Measurements from ENCODE around the gene MAGEA1. TPM values are rescaled to one million over a fixed set of nuclear protein-coding genes. Genes with fewer than 3 reads are reported as not detected.

Gene MAGEA1
- total and polyA plus RNA-seq, 7 donors = not detected

DNA sequence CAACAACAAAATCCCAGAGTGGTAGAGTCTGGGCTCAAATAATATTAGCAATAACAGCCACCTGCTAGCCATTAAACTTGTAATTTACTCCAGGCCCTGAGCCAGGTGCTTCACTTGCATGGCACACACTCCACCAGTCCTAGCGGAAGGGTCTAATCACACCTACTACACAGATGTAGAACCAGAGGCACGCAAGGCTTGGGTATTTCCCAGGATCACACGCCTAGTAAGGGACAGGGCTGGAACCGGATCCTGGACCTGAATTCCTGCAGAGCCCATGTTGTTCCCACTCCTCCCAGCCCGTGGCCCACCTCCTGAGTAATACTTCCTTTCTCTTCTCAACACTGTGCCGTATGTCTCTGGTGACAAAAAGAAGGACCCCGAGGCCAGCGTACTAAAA, 5.7 kb downstream of the MAGEA1 start:
- DNase-seq (no peak), ATAC-seq (no peak)
- 70 to 79% (median 70%) methylated on average over 7 to 8 of the region's 8 CpGs for WGBS, 3 donors
- Histone ChIP-seq H3K27ac (no peak overlapping the region), H3K36me3 (ENCODE audit: insufficient read depth in 1 of 2, low read depth in 1 of 2) (no peaks in the 10 kb centered on the region), H3K27me3 (ENCODE audit: insufficient read depth in 3 of 3, low read length in 2 of 3) (peaks cover 0 to 18% (median 0%) of the 10 kb centered on the region in 3 donors), H3K4me3 (no peak overlapping the region), H3K9me3 (no peaks in the 10 kb centered on the region), H3K4me1 (no peaks in the 10 kb centered on the region)
- intact Hi-C loops (cut with DNase I) = no loop called here
- TF ChIP-seq, protein P1, sequence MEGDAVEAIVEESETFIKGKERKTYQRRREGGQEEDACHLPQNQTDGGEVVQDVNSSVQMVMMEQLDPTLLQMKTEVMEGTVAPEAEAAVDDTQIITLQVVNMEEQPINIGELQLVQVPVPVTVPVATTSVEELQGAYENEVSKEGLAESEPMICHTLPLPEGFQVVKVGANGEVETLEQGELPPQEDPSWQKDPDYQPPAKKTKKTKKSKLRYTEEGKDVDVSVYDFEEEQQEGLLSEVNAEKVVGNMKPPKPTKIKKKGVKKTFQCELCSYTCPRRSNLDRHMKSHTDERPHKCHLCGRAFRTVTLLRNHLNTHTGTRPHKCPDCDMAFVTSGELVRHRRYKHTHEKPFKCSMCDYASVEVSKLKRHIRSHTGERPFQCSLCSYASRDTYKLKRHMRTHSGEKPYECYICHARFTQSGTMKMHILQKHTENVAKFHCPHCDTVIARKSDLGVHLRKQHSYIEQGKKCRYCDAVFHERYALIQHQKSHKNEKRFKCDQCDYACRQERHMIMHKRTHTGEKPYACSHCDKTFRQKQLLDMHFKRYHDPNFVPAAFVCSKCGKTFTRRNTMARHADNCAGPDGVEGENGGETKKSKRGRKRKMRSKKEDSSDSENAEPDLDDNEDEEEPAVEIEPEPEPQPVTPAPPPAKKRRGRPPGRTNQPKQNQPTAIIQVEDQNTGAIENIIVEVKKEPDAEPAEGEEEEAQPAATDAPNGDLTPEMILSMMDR (IDR thresholded peaks at IDR 0.05) = no peak

DNA sequence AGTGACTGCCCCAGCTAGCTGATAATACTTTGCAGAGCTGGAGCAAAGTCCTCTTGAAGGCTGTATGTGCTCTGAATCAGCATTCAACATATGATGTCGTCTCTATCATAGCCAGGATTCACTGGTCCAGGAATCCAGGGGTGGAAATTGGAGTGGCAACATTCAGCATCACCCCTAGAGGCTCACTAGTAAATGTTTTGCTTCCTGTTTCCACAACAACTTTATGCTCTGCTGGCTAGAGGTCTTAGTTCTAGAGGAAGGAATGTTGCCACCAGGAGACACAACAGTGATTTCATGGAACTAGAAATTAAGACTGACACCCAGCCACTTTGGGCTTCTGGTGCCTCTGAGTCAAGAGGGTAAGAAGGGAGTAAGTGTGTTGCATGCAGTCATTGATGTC, 11.3 kb downstream of the MAGEA1 start:
- Histone ChIP-seq H3K36me3 (ENCODE audit: insufficient read depth in 1 of 2, low read depth in 1 of 2) (no peaks in the 10 kb centered on the region), H3K27me3 (ENCODE audit: insufficient read depth in 3 of 3, low read length in 2 of 3) (peaks cover 0 to 7% (median 0%) of the 10 kb centered on the region in 3 donors), H3K4me1 (no peaks in the 10 kb centered on the region), H3K4me3 (no peak overlapping the region), H3K9me3 (no peaks in the 10 kb centered on the region), H3K27ac (no peak overlapping the region)
- TF ChIP-seq, protein P1 (IDR thresholded peaks at IDR 0.05) = no peak
- intact Hi-C loops (cut with DNase I) = no loop called here
- DNase-seq (no peak), ATAC-seq (no peak)
- WGBS, 3 donors = 7 to 20% (median 14%) methylated on average over 1 of the region's 1 CpG

DNA sequence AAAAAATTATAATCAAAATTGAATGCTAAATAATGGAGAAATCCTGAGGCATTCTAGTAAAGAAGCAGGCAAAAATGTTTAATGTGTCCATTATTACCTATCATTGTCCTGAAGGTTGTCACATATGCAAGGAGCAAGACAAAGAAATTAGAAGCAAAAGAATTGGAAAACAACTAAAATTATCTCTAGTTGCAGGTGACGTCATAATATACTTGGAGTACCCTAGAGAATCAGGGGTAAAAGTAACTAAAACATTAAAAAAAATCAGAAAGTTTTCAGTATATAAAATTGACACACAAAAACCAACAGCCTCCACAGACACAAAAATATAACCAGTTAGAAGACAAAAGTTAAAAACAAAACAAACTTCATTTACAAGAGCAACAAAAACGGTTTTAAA, 21.4 kb downstream of the MAGEA1 start:
- Histone ChIP-seq H3K27me3 (ENCODE audit: insufficient read depth in 3 of 3, low read length in 2 of 3) (peaks cover 0 to 4% (median 0%) of the 10 kb centered on the region in 3 donors), H3K4me3 (no peak overlapping the region), H3K27ac (no peak overlapping the region), H3K9me3 (no peaks in the 10 kb centered on the region), H3K4me1 (no peaks in the 10 kb centered on the region), H3K36me3 (ENCODE audit: insufficient read depth in 1 of 2, low read depth in 1 of 2) (no peaks in the 10 kb centered on the region)
- TF ChIP-seq, protein P1 (IDR thresholded peaks at IDR 0.05) = no peak
- 35 to 79% (median 72%) methylated on average over 2 of the region's 2 CpGs for WGBS, 3 donors
- ATAC-seq = no peak
- DNase-seq = no peak
- intact Hi-C loops (cut with DNase I) = no loop called here

DNA sequence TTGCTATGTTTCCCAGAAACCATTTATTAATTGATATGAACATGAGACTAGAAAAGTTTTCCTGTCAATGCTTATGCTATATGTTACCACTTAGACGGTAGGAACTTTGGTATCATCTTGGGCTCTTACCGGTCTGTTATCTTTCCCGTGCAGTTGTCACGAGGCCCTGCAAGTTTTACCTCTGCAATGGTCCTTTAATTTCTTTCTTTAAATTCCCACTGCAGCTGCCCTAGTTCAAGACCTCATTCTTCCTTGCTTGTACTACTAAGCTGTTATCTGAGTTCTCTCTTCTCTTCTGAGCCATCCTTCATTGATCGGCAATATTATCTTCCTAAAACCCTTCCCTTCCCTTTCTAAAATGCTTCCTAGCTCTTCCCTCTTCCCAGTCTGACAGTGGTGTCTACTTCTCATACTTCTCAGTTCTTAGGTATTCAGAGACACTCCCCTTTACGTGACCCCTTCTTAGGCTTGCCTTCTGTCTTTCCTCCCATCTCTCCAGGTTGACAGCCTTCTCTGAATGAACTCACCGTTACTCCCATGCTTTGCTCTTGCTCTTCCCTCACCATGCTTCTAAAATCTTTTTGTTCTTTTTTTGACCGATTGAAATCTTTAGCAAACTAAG, 27.5 kb downstream of the MAGEA1 start:
- H3K4me3 ChIP-seq = no peak overlapping the region
- DNase-seq (no peak), ATAC-seq (no peak)
- TF ChIP-seq, protein P1 (IDR thresholded peaks at IDR 0.05) = no peak
- intact Hi-C loops (cut with DNase I) = no loop called here
- 77 to 88% (median 81%) methylated on average over 8 of the region's 8 CpGs for WGBS, 3 donors
- H3K9me3 ChIP-seq = no peaks in the 10 kb centered on the region
- no peak overlapping the region for H3K27ac ChIP-seq
- H3K27me3 ChIP-seq (ENCODE audit: insufficient read depth in 3 of 3, low read length in 2 of 3) = peaks cover 0 to 4% (median 0%) of the 10 kb centered on the region in 3 donors
- no peaks in the 10 kb centered on the region for H3K36me3 ChIP-seq (ENCODE audit: insufficient read depth in 1 of 2, low read depth in 1 of 2)
- H3K4me1 ChIP-seq = no peaks in the 10 kb centered on the region

DNA sequence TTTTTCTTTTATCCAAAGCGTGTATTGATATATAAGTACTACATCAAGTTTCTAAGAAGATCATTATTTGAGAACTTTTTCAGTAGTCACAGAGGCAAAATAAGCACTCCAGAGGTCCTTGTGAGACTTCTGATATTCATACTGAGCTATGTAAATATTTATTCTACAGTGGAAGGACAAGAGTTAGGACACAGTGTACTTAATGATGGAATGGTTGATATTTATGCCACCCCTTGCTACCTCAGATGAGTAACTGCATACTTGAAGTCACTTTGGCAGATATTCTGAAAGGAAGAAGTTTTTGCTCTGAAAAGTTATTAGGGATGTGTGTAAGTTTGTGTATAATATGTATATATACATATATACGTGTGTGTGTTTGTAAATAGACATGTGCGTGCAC, 30.3 kb downstream of the MAGEA1 start:
- H3K4me3 ChIP-seq = no peak overlapping the region
- H3K27ac ChIP-seq = no peak overlapping the region
- WGBS, 3 donors = 82 to 91% (median 91%) methylated on average over 3 of the region's 3 CpGs
- H3K9me3 ChIP-seq = peaks cover 5% of the 10 kb centered on the region
- DNase-seq (no peak), ATAC-seq (no peak)
- H3K4me1 ChIP-seq = no peaks in the 10 kb centered on the region
- H3K27me3 ChIP-seq (ENCODE audit: insufficient read depth in 3 of 3, low read length in 2 of 3) = peaks cover 0 to 7% (median 0%) of the 10 kb centered on the region in 3 donors
- TF ChIP-seq, protein P1 (IDR thresholded peaks at IDR 0.05) = no peak
- intact Hi-C loops (cut with DNase I) = no loop called here
- no peaks in the 10 kb centered on the region for H3K36me3 ChIP-seq (ENCODE audit: insufficient read depth in 1 of 2, low read depth in 1 of 2)

All from psoas muscle (tissue), 8 donors.